Body of pancreas (tissue), 4 donors: ENCODE data around the gene ASPG. TPM values are rescaled to one million over a fixed set of nuclear protein-coding genes. Genes with fewer than 3 reads are reported as not detected.
A peak's percentile ranks its signal among the peaks of the same experiment; 100 is the strongest.

Source experiments
- ATAC-seq: fragments of 150-250 bp; one replicate; pipeline ENCODE4 v1.9.1; 2016
- DNase-seq, 4 donors: peaks; one replicate each; pipeline ENCODE4 v3.0.0-alpha.2; 2019
- H3K27ac ChIP-seq, 4 donors: fragments of 200-600 bp; sonication (generic); 1 replicate in 3 of 4; 2 replicates in 1 of 4; pipeline versions ENCODE4 v1.5.1 to v1.6.1; 2016 to 2019; ENCODE audit warnings: mild to moderate bottlenecking in 1 of 4, mixed read lengths in 1 of 4, moderate library complexity in 1 of 4
- H3K27me3 ChIP-seq, 2 donors: fragments of 200-600 bp; sonication (generic); one replicate each; pipeline ENCODE4 v1.6.0; 2016; ENCODE audit warnings: mild to moderate bottlenecking in 1 of 2
- H3K36me3 ChIP-seq, 2 donors: fragments of 200-600 bp; sonication (generic); replicated peaks in 1 of 2; 2 replicates each; pipeline ENCODE4 v1.5.1; 2016; ENCODE audit warnings: low read depth in 2 of 2; ENCODE audit not compliant: insufficient read depth in 1 of 2
- H3K4me1 ChIP-seq: fragments of 200-600 bp; sonication (generic); one replicate; pipeline ENCODE4 v1.6.0; 2016
- H3K4me3 ChIP-seq, 2 donors: fragments of 200-600 bp; sonication (generic); 1 replicate in 1 of 2; 2 replicates in 1 of 2; pipeline ENCODE4 v1.5.1; 2016 to 2019
- H3K9me3 ChIP-seq, 3 donors: fragments of 200-600 bp; sonication (generic); 1 replicate in 2 of 3; 2 replicates in 1 of 3; pipeline ENCODE4 v1.5.1; 2016
- POLR2A ChIP-seq, 3 donors: fragments of 450-650 bp; IDR thresholded peaks; one replicate each; pipeline ENCODE4 v1.6.1; 2016; ENCODE audit warnings: antibody characterized with exemption in 3 of 3, mild to moderate bottlenecking in 2 of 3
- WGBS, 2 donors: methylation state at CpG; one replicate each; pipeline ENCODE4 v1.1.5; 2017; 5-methylcytosine and 5-hydroxymethylcytosine counted together
- intact Hi-C: fragments of 100-400 bp; cut with DNase I; formaldehyde crosslinking; loops from one replicate; pipeline ENCODE4 v1.15.1; 2023
- total RNA-seq, 2 donors: library from RNA; depleted of rRNA; stranded (reverse); fragments of >200 nt; gene quantifications; one replicate each; pipeline ENCODE4 v1.1.0, GENCODE V29; 2016
- TF ChIP-seq, protein P1 (sequence below), 7 experiments: fragments of 450-650 bp in 4 of 7; fragments of 200-600 bp in 3 of 7; sonication (generic) in 3 of 7; IDR thresholded peaks; one replicate each; pipeline ENCODE4 v1.5.1; 2016 to 2019; ENCODE audit warnings: antibody characterized with exemption in 7 of 7

Gene ASPG
- total RNA-seq, 2 donors from 2014 or later: 0.52 to 0.99 TPM

DNA sequence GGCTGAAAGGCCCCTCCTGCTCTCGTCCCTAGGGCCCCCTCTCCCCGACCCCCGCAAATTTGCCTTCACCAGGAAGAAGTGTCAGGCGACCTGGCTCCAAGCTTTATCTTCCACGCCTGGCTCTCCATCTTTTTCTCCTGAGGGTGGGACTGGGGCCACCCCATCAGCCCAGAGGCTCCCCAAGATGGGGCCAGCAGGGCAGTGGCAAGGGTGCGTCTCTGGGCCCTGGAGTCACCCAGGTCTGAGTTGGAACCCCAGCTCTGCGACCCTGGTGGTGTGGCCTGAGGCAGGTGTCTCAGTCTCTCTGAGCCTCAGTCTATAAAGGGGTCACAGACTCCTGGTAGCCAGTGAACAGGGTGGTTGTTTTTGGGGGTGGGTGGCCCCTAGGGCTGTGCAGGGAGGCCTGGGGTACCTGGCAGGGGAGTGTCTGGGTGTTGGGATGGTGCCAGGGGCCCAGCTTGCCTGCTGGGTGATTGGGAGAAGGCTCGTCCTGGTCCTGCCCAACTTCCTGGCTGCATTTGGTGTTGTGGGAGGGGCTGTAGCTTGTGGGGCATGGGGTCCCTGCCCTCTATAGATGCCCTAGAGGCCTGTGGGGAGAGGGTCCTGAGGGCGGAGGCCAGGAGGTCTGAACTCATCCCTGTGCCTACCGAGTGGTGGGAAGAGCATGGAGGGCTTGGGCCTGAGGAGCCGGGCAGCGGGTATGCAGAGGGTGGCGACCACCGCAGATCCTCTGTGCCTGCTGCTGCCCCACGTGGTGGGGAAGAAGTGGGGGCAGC, 60.5 kb downstream of the ASPG start:
- Histone ChIP-seq H3K9me3 (no peaks in the 10 kb centered on the region), H3K27ac (no peak overlapping the region), H3K4me1 (peaks cover 31% of the 10 kb centered on the region), H3K36me3 (no peaks in the 10 kb centered on the region), H3K27me3 (no peaks in the 10 kb centered on the region), H3K4me3 (no peak overlapping the region)
- TF ChIP-seq, protein P1, sequence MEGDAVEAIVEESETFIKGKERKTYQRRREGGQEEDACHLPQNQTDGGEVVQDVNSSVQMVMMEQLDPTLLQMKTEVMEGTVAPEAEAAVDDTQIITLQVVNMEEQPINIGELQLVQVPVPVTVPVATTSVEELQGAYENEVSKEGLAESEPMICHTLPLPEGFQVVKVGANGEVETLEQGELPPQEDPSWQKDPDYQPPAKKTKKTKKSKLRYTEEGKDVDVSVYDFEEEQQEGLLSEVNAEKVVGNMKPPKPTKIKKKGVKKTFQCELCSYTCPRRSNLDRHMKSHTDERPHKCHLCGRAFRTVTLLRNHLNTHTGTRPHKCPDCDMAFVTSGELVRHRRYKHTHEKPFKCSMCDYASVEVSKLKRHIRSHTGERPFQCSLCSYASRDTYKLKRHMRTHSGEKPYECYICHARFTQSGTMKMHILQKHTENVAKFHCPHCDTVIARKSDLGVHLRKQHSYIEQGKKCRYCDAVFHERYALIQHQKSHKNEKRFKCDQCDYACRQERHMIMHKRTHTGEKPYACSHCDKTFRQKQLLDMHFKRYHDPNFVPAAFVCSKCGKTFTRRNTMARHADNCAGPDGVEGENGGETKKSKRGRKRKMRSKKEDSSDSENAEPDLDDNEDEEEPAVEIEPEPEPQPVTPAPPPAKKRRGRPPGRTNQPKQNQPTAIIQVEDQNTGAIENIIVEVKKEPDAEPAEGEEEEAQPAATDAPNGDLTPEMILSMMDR (IDR thresholded peaks at IDR 0.05): no peak
- intact Hi-C loops: loop anchor here (10.0 kb wide), 1 partner anchor 219 kb away; no protein-coding TSS in a partner anchor
- DNase-seq: peak in 2 of 4 donors; percentile 7 to 18
- ATAC-seq: no peak
- WGBS, 2 donors: 79 to 85% methylated on average over 12 to 15 of the region's 15 CpGs

DNA sequence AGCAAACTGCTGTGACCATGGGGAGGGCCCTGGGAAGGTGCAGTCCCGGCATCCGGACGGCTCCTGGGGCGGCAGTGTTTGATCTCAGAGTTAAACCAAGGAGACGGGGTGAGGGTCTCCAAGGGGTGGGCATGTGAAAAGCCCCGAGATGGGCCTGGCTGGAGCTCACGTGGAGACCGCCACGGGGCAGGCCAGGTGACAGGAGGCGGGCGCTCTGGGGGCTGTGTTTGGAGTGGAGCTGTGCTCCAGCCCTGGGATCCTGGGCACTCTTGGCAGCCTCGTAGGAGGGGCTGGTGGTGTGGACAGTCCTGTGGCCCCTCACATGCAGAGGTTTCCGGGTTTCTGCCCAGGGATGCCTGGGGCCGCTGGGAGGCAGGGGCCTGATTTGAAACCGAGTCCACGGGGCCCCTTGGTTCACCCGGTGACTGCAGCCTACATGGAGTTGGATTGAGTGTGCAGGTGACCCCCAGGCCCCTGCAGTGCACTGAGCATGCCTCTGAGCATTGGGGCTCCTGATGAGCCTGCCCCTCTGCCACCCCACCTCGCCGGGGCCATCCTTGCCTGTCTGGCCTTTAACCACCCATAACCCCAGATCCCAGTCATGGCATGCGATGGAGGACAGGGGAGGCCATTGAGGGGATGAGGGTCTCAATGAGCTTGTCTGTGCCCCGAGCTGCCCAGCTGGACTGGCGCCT, 61.3 kb downstream of the ASPG start:
- Histone ChIP-seq H3K4me3 (no peak overlapping the region), H3K27ac (no peak overlapping the region), H3K27me3 (no peaks in the 10 kb centered on the region), H3K9me3 (no peaks in the 10 kb centered on the region), H3K4me1 (peaks cover 38% of the 10 kb centered on the region), H3K36me3 (no peaks in the 10 kb centered on the region)
- WGBS, 2 donors: 85 to 88% methylated on average over 9 to 22 of the region's 22 CpGs
- ATAC-seq: no peak
- intact Hi-C loops: loop anchor here (10.0 kb wide), 1 partner anchor 218 kb away; no protein-coding TSS in a partner anchor
- peak in 2 of 4 donors; percentile 4 to 9 for DNase-seq
- no peak for TF ChIP-seq POLR2A (IDR thresholded peaks at IDR 0.05)
- TF ChIP-seq, protein P1 (IDR thresholded peaks at IDR 0.05): no peak

DNA sequence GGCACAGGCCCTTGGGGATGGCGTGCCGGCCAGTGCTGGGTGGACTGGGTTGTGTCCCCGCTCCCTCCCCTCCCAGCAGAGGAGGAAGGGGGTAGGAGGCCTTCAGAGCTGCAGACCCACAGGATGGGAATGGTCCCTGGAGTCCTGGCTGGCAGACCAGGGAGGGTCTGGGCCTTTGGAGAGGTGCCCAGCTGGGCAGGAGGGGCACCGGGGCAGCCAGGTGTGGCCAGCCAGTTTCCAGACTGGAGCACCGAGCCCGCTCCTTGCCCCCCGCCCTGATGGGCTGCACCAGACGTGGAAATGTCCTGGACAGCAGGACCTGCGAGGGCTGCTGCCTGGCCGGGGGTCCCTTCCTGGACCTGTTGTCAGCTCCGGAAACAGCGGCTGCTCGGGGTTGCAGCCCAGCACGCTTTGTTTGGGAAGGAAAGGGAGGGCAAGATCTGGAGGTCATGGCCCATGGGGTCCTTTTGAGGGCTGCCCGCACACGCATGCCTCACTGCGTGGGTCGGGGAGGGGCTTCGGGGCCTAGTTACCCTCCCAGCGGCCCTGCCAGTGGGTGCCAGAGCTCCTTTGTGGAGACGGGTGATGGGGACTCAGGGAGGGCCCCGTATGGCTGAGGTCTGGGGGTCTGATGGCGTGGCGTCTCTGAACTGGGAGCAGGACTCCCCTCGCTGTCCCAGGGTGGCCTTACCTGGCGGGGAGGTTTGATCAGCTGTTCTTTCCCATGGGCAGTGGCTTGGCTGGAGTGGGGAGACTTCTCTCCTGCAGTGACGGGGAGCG, 62.0 kb downstream of the ASPG start:
- DNase-seq: peak in 1 of 4 donors; percentile 54
- 54 to 62% methylated on average over 16 to 28 of the region's 28 CpGs for WGBS, 2 donors
- no peaks in the 10 kb centered on the region for H3K9me3 ChIP-seq
- no peak overlapping the region for H3K27ac ChIP-seq
- H3K27me3 ChIP-seq: no peaks in the 10 kb centered on the region
- ATAC-seq: no peak
- no peak for TF ChIP-seq POLR2A (IDR thresholded peaks at IDR 0.05)
- TF ChIP-seq, protein P1 (IDR thresholded peaks at IDR 0.05): no peak
- H3K4me1 ChIP-seq: peaks cover 44% of the 10 kb centered on the region
- H3K4me3 ChIP-seq: no peak overlapping the region
- H3K36me3 ChIP-seq: no peaks in the 10 kb centered on the region
- intact Hi-C loops: loop anchor here (10.0 kb wide), 1 partner anchor 217 kb away; no protein-coding TSS in a partner anchor

DNA sequence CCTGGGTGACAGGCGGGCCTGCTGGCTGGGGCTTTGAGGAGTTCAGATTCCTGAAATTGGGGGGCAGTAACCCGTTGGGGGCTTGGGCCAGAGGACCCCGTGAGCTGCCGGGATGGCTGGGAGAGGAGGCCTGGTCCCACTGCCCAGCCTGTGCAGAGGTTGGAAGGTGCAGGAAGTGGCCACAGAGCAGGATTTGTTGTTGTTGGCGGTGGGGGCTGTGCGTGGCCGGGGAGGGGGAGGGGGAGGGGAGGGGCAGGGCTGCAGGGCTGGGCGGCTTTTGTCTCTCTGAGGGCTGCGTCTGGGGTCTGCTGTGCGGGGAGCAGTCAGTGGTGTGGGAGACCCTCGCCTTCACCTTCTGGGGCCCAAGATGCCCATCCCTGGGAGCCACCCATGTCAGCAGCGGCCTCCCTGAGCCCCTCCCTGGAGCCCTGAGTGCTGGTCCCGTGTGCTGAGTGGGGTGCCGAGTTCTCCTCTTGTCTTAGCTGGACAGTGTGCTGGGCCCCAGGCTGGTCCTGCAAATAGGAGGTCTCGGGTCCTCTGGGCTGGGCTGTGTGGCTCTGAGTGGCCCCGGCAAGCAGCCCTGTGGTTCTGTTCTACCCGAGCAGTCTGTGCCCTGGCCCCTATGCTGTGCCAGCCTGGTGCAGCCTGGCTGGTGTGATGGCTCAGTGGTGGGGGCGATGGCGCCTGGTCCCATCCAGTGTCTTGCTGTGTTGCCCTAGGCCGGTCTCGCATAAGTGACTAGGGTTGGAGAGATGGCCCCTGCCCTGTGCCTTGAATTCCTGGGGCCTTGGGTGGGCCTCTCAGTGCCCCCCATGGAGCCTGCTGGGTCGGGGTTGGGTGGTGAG, 63.2 kb downstream of the ASPG start:
- TF ChIP-seq POLR2A (IDR thresholded peaks at IDR 0.05): no peak
- TF ChIP-seq, protein P1 (IDR thresholded peaks at IDR 0.05): no peak
- ATAC-seq (no peak), DNase-seq (peak in 1 of 4 donors; percentile 15)
- Histone ChIP-seq H3K4me3 (no peak overlapping the region), H3K36me3 (no peaks in the 10 kb centered on the region), H3K9me3 (no peaks in the 10 kb centered on the region), H3K27me3 (no peaks in the 10 kb centered on the region), H3K4me1 (peaks cover 47% of the 10 kb centered on the region), H3K27ac (peak overlapping the region in 1 of 4 donors; percentile 3)
- intact Hi-C loops: loop anchor here (10.0 kb wide), 1 partner anchor 216 kb away; no protein-coding TSS in a partner anchor
- WGBS, 2 donors: 57 to 69% methylated on average over 16 to 18 of the region's 22 CpGs
